Astrocyte (in vitro differentiated cells and primary cell): ENCODE data around the gene PREPL.

Experiments
- CTCF ChIP-seq: IDR thresholded peaks from 2 replicates; pipeline ENCODE4 v1.5.1; 2011; ENCODE audit warnings: low read depth, mild to moderate bottlenecking, inconsistent platforms, low read length, moderate library complexity; ENCODE audit not compliant: insufficient read depth
- EZH2 ChIP-seq: IDR thresholded peaks from 2 replicates; pipeline ENCODE4 v1.6.1; 2012; ENCODE audit warnings: mild to moderate bottlenecking, low read length, inconsistent platforms; ENCODE audit not compliant: insufficient read depth

GRCh38 chr2:44388877-44389276, 27.6 kb upstream of the PREPL start:
- no peak for TF ChIP-seq CTCF
- no peak for TF ChIP-seq EZH2
